ENCODE data around the gene TMSB4X.

- TF ChIP-seq POLR2A (IDR thresholded peaks at IDR 0.05; ENCODE audit: low read depth) (no peak), EP300 (IDR thresholded peaks at IDR 0.05) (no peak)
Observed at GRCh38 chrX:12986164-12986779, 11.4 kb downstream of the TMSB4X start.
